NOMO-1 treated with dmso at 0.1 percent for 144 hours (cell line): ENCODE results near the gene GPR132.
"Not testable (repeated sequence)": the region's sequence is repeated elsewhere in the genome, so short reads cannot be mapped to it uniquely, and the experiment has no call there.

Experiments
- DNase-seq: peaks from one replicate; lab custom pipeline; 2025; ENCODE audit not compliant: unreplicated experiment; lab: John Stamatoyannopoulos, UW

GPR132 gene

GRCh38 chr14:105045710-105046326 lies 19.4 kb downstream of the GPR132 start:
- peak; percentile 81 for DNase-seq

GRCh38 chr14:105043641-105044040 lies 21.6 kb downstream of the GPR132 start:
- DNase-seq, result peak; percentile 24

GRCh38 chr14:105042813-105043212 lies 22.4 kb downstream of the GPR132 start:
- DNase-seq, result no peak

- DNase-seq, result no peak
These were observed 23.1 kb downstream of the GPR132 start for GRCh38 chr14:105041841-105042765.

GRCh38 chr14:105039458-105040205 lies 25.6 kb downstream of the GPR132 start:
- no peak for DNase-seq

GRCh38 chr14:105035616-105036015 lies 29.6 kb downstream of the GPR132 start:
- not testable (repeated sequence) for DNase-seq

GRCh38 chr14:105034315-105035039 lies 30.8 kb downstream of the GPR132 start:
- no peak for DNase-seq

- DNase-seq, result not testable (repeated sequence)
These were observed 31.8 kb downstream of the GPR132 start for GRCh38 chr14:105033412-105033900.

GRCh38 chr14:105032451-105032901 lies 32.8 kb downstream of the GPR132 start:
- DNase-seq, result not testable (repeated sequence)

- DNase-seq, result no peak
These were observed 34.3 kb downstream of the GPR132 start for GRCh38 chr14:105030836-105031396.

GRCh38 chr14:105030194-105030593 lies 35.0 kb downstream of the GPR132 start:
- no peak for DNase-seq

- no peak for DNase-seq
These were observed 35.8 kb downstream of the GPR132 start for GRCh38 chr14:105029402-105029801.

- DNase-seq, result no peak
These were observed 36.8 kb downstream of the GPR132 start for GRCh38 chr14:105028251-105028927.

GRCh38 chr14:105027718-105028117 lies 37.5 kb downstream of the GPR132 start:
- DNase-seq, result not testable (repeated sequence)

GRCh38 chr14:105026802-105027563 lies 38.2 kb downstream of the GPR132 start:
- no peak for DNase-seq

- DNase-seq, result peak; percentile 41
These were observed 39.0 kb downstream of the GPR132 start for GRCh38 chr14:105026033-105026785.

- DNase-seq, result no peak
These were observed 39.8 kb downstream of the GPR132 start for GRCh38 chr14:105025429-105025828.

- no peak for DNase-seq
These were observed 41.3 kb downstream of the GPR132 start for GRCh38 chr14:105023791-105024480.
